Glutamatergic neuron (in vitro differentiated cells): Measurements from ENCODE around the gene CLDN19. TPM values are rescaled to one million over a fixed set of nuclear protein-coding genes. Genes with fewer than 3 reads are reported as not detected.

ENCODE experiments used
- DNase-seq: peaks from one replicate; pipeline ENCODE4 v3.0.0; 2022
- H3K27ac Mint-ChIP-seq: one replicate; pipeline ENCODE4 v1.8.0; 2020; ENCODE audit warnings: mild to moderate bottlenecking, mixed read lengths, inconsistent platforms; ENCODE audit not compliant: unreplicated experiment
- H3K27me3 Mint-ChIP-seq: one replicate; pipeline ENCODE4 v1.8.0; 2020; ENCODE audit warnings: mild to moderate bottlenecking, moderate library complexity, mixed read lengths, inconsistent platforms; ENCODE audit not compliant: unreplicated experiment
- H3K36me3 Mint-ChIP-seq: one replicate; pipeline ENCODE4 v1.8.0; 2020; ENCODE audit warnings: mild to moderate bottlenecking, mixed read lengths, inconsistent platforms; ENCODE audit not compliant: unreplicated experiment
- H3K4me1 Mint-ChIP-seq: one replicate; pipeline ENCODE4 v1.8.0; 2020; ENCODE audit warnings: mild to moderate bottlenecking, low read depth, mixed read lengths, inconsistent platforms; ENCODE audit not compliant: unreplicated experiment
- H3K4me3 Mint-ChIP-seq: one replicate; pipeline ENCODE4 v1.8.0; 2020; ENCODE audit warnings: mild to moderate bottlenecking, mixed read lengths, inconsistent platforms; ENCODE audit not compliant: unreplicated experiment
- H3K9me3 Mint-ChIP-seq: one replicate; pipeline ENCODE4 v1.8.0; 2020; ENCODE audit warnings: mild to moderate bottlenecking, moderate library complexity, mixed read lengths, inconsistent platforms; ENCODE audit not compliant: unreplicated experiment
- CTCF ChIP-seq: fragments of 200-600 bp; sonication (generic); IDR thresholded peaks from one replicate; pipeline ENCODE4 v1.5.0; 2021; ENCODE audit not compliant: partially characterized antibody, unreplicated experiment
- total RNA-seq: library from RNA; stranded (reverse); fragmentation: NEBNext Ultra II Directional; extraction: Animal tissue kit (Norgen Biotek cat#: 25700); gene quantifications from one replicate; pipeline ENCODE4 v1.2.1, GENCODE V29; 2021; ENCODE audit not compliant: unreplicated experiment

CLDN19 gene
- total RNA-seq, 1 donor from 2014 or later = not detected

DNA sequence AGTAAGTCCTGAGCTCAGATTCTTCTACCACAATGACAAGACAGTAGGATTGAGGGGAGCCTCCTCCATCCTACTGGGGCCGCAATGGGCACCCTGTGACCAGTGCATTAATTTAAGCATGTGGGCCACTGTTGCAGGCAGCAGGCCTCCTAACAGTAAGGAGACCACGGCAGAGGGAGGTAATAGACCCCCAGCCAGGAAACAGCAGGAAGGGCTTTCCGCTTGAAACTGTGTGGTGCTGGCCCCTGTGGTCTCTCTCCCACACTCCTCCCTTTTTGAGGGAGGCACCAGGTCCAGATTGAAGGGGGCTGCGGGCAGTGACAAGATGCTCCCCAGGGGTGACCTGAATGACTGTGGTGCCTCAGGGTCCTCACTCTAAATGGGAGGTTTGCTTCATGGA is 1.7 kb upstream of the CLDN19 start:
- H3K27me3 Mint-ChIP-seq = peaks cover 16% of the 10 kb centered on the region
- H3K36me3 Mint-ChIP-seq = peaks cover 7% of the 10 kb centered on the region
- no peak for TF ChIP-seq CTCF
- H3K27ac Mint-ChIP-seq = no peak overlapping the region
- peaks cover 8% of the 10 kb centered on the region for H3K4me1 Mint-ChIP-seq
- H3K9me3 Mint-ChIP-seq = peaks cover 7% of the 10 kb centered on the region
- DNase-seq = no peak
- no peak overlapping the region for H3K4me3 Mint-ChIP-seq

- H3K4me1 Mint-ChIP-seq = peaks cover 8% of the 10 kb centered on the region
- H3K36me3 Mint-ChIP-seq = peaks cover 7% of the 10 kb centered on the region
- no peak overlapping the region for H3K4me3 Mint-ChIP-seq
- no peak for TF ChIP-seq CTCF
- H3K27ac Mint-ChIP-seq = no peak overlapping the region
- peaks cover 9% of the 10 kb centered on the region for H3K9me3 Mint-ChIP-seq
- H3K27me3 Mint-ChIP-seq = peaks cover 17% of the 10 kb centered on the region
- DNase-seq = no peak
Measured at GRCh38 chr1:42740851-42741580, 980 bp upstream of the CLDN19 start.

DNA sequence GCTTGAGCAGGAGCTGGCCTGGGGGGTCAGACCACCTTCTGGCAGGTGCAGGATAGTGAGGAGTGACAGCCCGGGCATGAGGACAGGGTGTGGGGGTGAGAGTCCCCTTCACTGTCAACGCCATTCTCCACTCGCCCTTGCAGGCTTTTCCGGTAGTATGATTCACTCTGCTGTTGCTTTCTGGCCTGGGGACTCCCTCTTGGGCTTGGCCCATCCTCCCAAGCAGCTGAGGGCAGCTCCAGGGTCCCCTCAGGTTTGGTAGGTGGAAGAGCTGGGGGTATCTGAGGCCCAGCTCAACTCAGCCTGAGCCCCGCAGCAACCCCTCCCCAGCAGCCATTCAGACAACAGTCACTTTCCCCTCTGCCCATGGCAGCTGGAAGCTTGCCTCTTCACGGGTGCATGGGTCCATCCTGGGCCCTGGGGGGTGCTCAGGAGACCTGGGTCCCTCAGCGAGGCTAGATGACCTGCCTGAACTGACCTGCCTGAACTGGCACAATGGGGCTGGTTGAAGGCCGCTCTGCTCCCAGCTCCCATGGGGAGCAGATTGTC is 1.3 kb downstream of the CLDN19 start:
- Mint-ChIP-seq H3K27me3 (peaks cover 12% of the 10 kb centered on the region), H3K27ac (no peak overlapping the region), H3K4me3 (no peak overlapping the region), H3K4me1 (peaks cover 5% of the 10 kb centered on the region), H3K36me3 (no peaks in the 10 kb centered on the region), H3K9me3 (peaks cover 9% of the 10 kb centered on the region)
- DNase-seq = no peak
- no peak for TF ChIP-seq CTCF

DNA sequence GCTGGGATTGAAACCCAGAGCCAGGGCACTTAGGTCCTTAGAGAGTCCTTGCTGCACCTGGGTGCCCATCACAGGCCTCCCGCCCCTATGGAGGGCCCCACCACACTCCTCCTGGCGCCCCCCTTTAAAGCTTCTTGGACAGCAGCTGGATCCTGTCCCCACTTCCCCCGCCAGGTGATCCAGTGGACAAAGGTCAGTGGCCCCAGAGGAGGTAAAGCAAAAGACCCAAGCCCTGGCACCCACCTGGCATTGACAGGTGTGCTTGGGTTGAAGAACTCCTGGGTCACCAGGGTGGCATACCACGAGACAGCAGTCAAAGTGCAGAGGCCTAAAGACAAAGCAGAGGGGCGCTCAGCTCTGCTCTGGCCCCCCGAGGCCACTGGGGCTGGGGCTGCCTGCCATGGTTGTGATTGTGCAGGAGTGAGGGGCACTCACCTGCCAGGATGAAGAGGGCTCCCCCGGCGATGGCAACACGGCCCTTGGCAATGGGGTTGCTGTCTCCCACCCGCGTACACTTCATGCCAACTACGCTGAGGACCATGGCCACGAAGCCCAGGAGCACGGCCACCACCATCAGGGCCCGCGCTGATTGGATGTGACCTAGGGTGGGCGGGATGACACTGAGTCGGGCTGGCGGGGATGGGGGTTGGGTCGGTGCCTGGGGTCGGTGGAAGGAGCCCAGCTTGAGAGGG is 1.9 kb downstream of the CLDN19 start:
- Mint-ChIP-seq H3K9me3 (peaks cover 8% of the 10 kb centered on the region), H3K4me1 (peaks cover 2% of the 10 kb centered on the region), H3K36me3 (no peaks in the 10 kb centered on the region), H3K27ac (no peak overlapping the region), H3K4me3 (no peak overlapping the region), H3K27me3 (peaks cover 9% of the 10 kb centered on the region)
- TF ChIP-seq CTCF = no peak
- DNase-seq = no peak

DNA sequence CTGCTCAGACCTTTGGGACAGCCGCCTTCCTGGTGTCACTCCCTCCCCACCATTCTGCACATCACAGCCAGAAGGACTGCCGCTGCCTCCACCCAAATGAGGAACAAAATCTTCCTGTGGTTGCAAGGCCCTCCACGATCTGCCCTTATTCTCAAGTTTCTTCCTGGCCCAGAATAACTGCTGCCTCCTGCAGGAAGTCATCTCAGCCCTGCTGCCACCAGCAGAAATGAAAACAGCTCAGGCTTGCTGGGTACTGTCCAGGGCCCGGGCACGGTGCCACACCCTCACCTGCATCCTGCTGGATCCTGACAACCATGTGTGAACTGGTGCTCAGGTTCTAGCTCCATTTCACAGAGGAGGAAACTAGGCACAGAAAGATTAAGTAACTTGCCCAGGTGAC is 2.8 kb downstream of the CLDN19 start:
- DNase-seq = no peak
- H3K4me1 Mint-ChIP-seq = no peaks in the 10 kb centered on the region
- H3K9me3 Mint-ChIP-seq = peaks cover 4% of the 10 kb centered on the region
- no peak for TF ChIP-seq CTCF
- H3K4me3 Mint-ChIP-seq = no peak overlapping the region
- no peak overlapping the region for H3K27ac Mint-ChIP-seq
- peaks cover 7% of the 10 kb centered on the region for H3K27me3 Mint-ChIP-seq
- H3K36me3 Mint-ChIP-seq = no peaks in the 10 kb centered on the region
